Thymus (tissue), 11 donors: ENCODE data around the gene TPST1. TPM values are rescaled to one million over a fixed set of nuclear protein-coding genes. Genes with fewer than 3 reads are reported as not detected.

Experiments used
- DNase-seq, 9 donors: peaks; one replicate each; pipeline ENCODE4 v3.0.0-alpha.2; 2013; ENCODE audit warnings: low spot score in 9 of 9, low read depth in 6 of 9, missing footprints in 1 of 9
- H3K27ac ChIP-seq, 2 donors: one replicate each; pipeline ENCODE4 v1.5.1; 2013; ENCODE audit warnings: control low read depth in 1 of 2, low read depth in 1 of 2, low read length in 1 of 2, mild to moderate bottlenecking in 1 of 2, moderate library complexity in 1 of 2
- H3K27me3 ChIP-seq, 2 donors: one replicate each; pipeline ENCODE4 v1.5.1; 2013; ENCODE audit warnings: low read length in 1 of 2; ENCODE audit not compliant: control insufficient read depth in 2 of 2, insufficient read depth in 1 of 2
- H3K36me3 ChIP-seq, 2 donors: one replicate each; pipeline ENCODE4 v1.5.1; 2013; ENCODE audit warnings: low read length in 1 of 2, mild to moderate bottlenecking in 1 of 2, moderate library complexity in 1 of 2; ENCODE audit not compliant: control insufficient read depth in 2 of 2, insufficient read depth in 2 of 2
- H3K4me1 ChIP-seq, 2 donors: one replicate each; pipeline ENCODE4 v1.5.1; 2013; ENCODE audit warnings: low read length in 2 of 2; ENCODE audit not compliant: control insufficient read depth in 2 of 2, insufficient read depth in 2 of 2
- H3K4me3 ChIP-seq, 2 donors: one replicate each; pipeline ENCODE4 v1.5.1; 2013; ENCODE audit warnings: low read length in 2 of 2, control low read depth in 1 of 2, mild to moderate bottlenecking in 1 of 2
- H3K9me3 ChIP-seq, 2 donors: one replicate each; pipeline ENCODE4 v1.5.1; 2013; ENCODE audit warnings: low read length in 1 of 2, mild to moderate bottlenecking in 1 of 2; ENCODE audit not compliant: control insufficient read depth in 2 of 2, insufficient read depth in 1 of 2
- WGBS: extraction: QIAGEN DNeasy Blood & Tissue Kit; methylation state at CpG from one replicate; pipeline ENCODE4 v1.1.7; 2013; 5-methylcytosine and 5-hydroxymethylcytosine counted together
- polyA plus RNA-seq: library from polyadenylated mRNA; stranded (reverse); fragments of 200-250 nt; gene quantifications from one replicate; pipeline ENCODE4 v1.2.3, GENCODE V29; 2013
- total RNA-seq: library from RNA; stranded (reverse); fragments of 120-200 nt; gene quantifications from one replicate; pipeline ENCODE4 v1.2.4, GENCODE V29; 2013
- donor health status: healthy.

Gene TPST1
- total and polyA plus RNA-seq, 2 donors, result 4.7 to 5.8 TPM

GRCh38 chr7:66303454-66304155 lies 98.5 kb downstream of the TPST1 start:
- 98% methylated on average over 8 of the region's 8 CpGs for WGBS
- Histone ChIP-seq H3K27ac (no peak overlapping the region), H3K36me3 (no peaks in the 10 kb centered on the region), H3K4me3 (no peak overlapping the region), H3K27me3 (no peaks in the 10 kb centered on the region), H3K9me3 (peaks cover 0 to 4% of the 10 kb centered on the region in 2 donors), H3K4me1 (no peaks in the 10 kb centered on the region)
- no peak for DNase-seq

- DNase-seq, result no peak
- H3K36me3 ChIP-seq, result no peaks in the 10 kb centered on the region
- no peak overlapping the region for H3K4me3 ChIP-seq
- H3K27ac ChIP-seq, result no peak overlapping the region
- H3K27me3 ChIP-seq, result no peaks in the 10 kb centered on the region
- no peaks in the 10 kb centered on the region for H3K4me1 ChIP-seq
- 98% methylated on average over 4 of the region's 4 CpGs for WGBS
- H3K9me3 ChIP-seq, result no peaks in the 10 kb centered on the region
Observed at GRCh38 chr7:66304536-66304935, 99.4 kb downstream of the TPST1 start.

- Histone ChIP-seq H3K4me1 (no peaks in the 10 kb centered on the region), H3K27me3 (no peaks in the 10 kb centered on the region), H3K4me3 (no peak overlapping the region), H3K36me3 (no peaks in the 10 kb centered on the region), H3K9me3 (no peaks in the 10 kb centered on the region), H3K27ac (no peak overlapping the region)
- WGBS, result 88% methylated on average over 2 of the region's 2 CpGs
- no peak for DNase-seq
Observed at GRCh38 chr7:66306243-66306642, 101.1 kb downstream of the TPST1 start.

DNA sequence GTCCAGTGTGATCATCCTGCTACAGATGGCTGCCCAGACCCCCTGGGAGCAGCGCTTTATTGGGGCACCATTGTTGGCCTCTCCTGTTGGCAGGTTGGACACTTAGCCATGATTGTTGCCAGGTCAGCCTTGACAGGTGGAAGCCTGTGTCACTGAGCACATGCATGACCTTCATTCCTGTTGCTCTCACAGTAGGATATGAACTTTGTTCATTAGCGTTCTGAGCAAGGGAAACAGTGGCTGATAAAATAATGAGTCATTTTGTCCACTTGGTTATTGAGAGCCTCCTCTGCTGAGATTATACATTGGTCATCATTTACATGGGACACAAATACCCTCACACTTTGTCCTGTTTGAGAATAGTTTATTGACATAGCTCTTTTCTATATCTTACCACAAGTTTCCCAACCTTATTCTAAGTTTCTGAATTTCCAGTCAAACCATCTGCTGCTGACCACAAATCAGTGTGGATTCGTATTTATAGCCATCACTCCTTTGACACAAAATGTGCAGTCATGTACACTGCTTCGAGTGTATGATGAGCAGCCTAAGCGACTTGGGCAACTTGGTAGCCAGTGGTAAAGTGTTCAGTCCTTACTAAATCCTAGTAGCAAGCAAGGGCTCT lies 102.6 kb downstream of the TPST1 start:
- no peaks in the 10 kb centered on the region for H3K4me1 ChIP-seq
- no peaks in the 10 kb centered on the region for H3K36me3 ChIP-seq
- no peaks in the 10 kb centered on the region for H3K9me3 ChIP-seq
- 93% methylated on average over 5 of the region's 5 CpGs for WGBS
- H3K27me3 ChIP-seq, result no peaks in the 10 kb centered on the region
- no peak overlapping the region for H3K4me3 ChIP-seq
- H3K27ac ChIP-seq, result no peak overlapping the region
- no peak for DNase-seq

- DNase-seq, result no peak
- no peaks in the 10 kb centered on the region for H3K4me1 ChIP-seq
- H3K4me3 ChIP-seq, result no peak overlapping the region
- H3K27me3 ChIP-seq, result no peaks in the 10 kb centered on the region
- no peak overlapping the region for H3K27ac ChIP-seq
- no peaks in the 10 kb centered on the region for H3K36me3 ChIP-seq
- 98% methylated on average over 3 of the region's 3 CpGs for WGBS
- no peaks in the 10 kb centered on the region for H3K9me3 ChIP-seq
Observed at GRCh38 chr7:66308411-66308810, 103.3 kb downstream of the TPST1 start.

GRCh38 chr7:66310620-66311019 lies 105.5 kb downstream of the TPST1 start:
- H3K27ac ChIP-seq, result no peak overlapping the region
- H3K4me1 ChIP-seq, result no peaks in the 10 kb centered on the region
- H3K27me3 ChIP-seq, result no peaks in the 10 kb centered on the region
- no peak overlapping the region for H3K4me3 ChIP-seq
- DNase-seq, result no peak
- H3K9me3 ChIP-seq, result peaks cover 0 to 1% of the 10 kb centered on the region in 2 donors
- 96% methylated on average over 2 of the region's 2 CpGs for WGBS
- no peaks in the 10 kb centered on the region for H3K36me3 ChIP-seq

- Histone ChIP-seq H3K36me3 (no peaks in the 10 kb centered on the region), H3K27ac (no peak overlapping the region), H3K27me3 (no peaks in the 10 kb centered on the region), H3K4me3 (no peak overlapping the region), H3K4me1 (no peaks in the 10 kb centered on the region), H3K9me3 (peaks cover 0 to 1% of the 10 kb centered on the region in 2 donors)
- WGBS, result 42% methylated on average over 8 of the region's 8 CpGs
- no peak for DNase-seq
Observed at GRCh38 chr7:66313886-66314568, 108.9 kb downstream of the TPST1 start.

GRCh38 chr7:66315192-66315591 lies 110.1 kb downstream of the TPST1 start:
- Histone ChIP-seq H3K27me3 (no peaks in the 10 kb centered on the region), H3K36me3 (no peaks in the 10 kb centered on the region), H3K27ac (no peak overlapping the region), H3K4me1 (no peaks in the 10 kb centered on the region), H3K4me3 (no peak overlapping the region), H3K9me3 (peaks cover 0 to 1% of the 10 kb centered on the region in 2 donors)
- 95% methylated on average over 4 of the region's 4 CpGs for WGBS
- DNase-seq, result no peak

DNA sequence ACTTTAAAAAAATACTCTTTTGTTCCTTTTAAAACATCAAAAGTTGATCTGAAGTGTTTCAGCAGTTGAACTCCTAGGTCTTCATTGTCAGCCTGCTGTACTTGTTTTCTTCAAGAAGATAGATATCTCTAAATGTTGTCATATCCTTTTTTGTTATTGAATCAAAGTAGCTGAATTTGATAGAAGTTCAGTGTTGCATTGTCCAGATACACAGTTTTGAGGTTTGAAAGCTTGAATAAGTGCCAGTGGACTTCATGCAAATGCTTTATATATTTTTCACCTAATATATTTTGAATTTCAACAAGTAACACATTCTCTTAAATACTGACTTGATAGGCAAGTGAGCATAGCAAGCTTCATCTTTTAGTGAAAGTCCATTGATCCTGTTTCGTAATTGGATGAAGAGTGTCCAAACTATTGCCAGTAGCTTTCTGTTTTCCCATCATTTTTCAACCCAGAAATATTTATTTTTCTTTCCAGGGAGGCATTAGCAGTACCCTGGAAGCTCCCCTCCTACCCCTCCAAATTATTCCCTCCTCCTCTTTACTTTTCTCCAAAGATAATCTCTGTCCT lies 114.4 kb downstream of the TPST1 start:
- DNase-seq, result no peak

More for the DNA sequence above, 114.4 kb downstream of the TPST1 start:
- no peak overlapping the region for H3K4me3 ChIP-seq
- WGBS, result 100% methylated on average over 1 of the region's 1 CpG
- H3K27ac ChIP-seq, result no peak overlapping the region
- no peaks in the 10 kb centered on the region for H3K36me3 ChIP-seq
- H3K9me3 ChIP-seq, result peaks cover 0 to 1% of the 10 kb centered on the region in 2 donors
- H3K4me1 ChIP-seq, result no peaks in the 10 kb centered on the region
- no peaks in the 10 kb centered on the region for H3K27me3 ChIP-seq
